ENCODE results near the gene CRHR2.

CRHR2 gene

GRCh38 chr7:30679664-30680063 lies 2.6 kb downstream of the CRHR2 start:
- DNase-seq, result no peak
- no peak for ATAC-seq

GRCh38 chr7:30678805-30679204 lies 3.5 kb downstream of the CRHR2 start:
- no peak for ATAC-seq
- DNase-seq, result no peak

- DNase-seq (no peak), ATAC-seq (no peak)
Measured at GRCh38 chr7:30674876-30675275, 7.4 kb downstream of the CRHR2 start.

GRCh38 chr7:30674420-30674819 lies 7.8 kb downstream of the CRHR2 start:
- ATAC-seq (no peak), DNase-seq (no peak)

GRCh38 chr7:30671793-30672465 lies 10.3 kb downstream of the CRHR2 start:
- peak; percentile 19 for DNase-seq
- no peak for ATAC-seq

GRCh38 chr7:30668102-30668501 lies 14.2 kb downstream of the CRHR2 start:
- ATAC-seq (no peak), DNase-seq (no peak)

- DNase-seq (no peak), ATAC-seq (no peak)
Measured at GRCh38 chr7:30667172-30667571, 15.1 kb downstream of the CRHR2 start.

- DNase-seq (no peak), ATAC-seq (no peak)
Measured at GRCh38 chr7:30665449-30665848, 16.8 kb downstream of the CRHR2 start.

- ATAC-seq, result no peak
- DNase-seq, result no peak
Measured at GRCh38 chr7:30665043-30665442, 17.2 kb downstream of the CRHR2 start.

GRCh38 chr7:30664184-30664885 lies 17.9 kb downstream of the CRHR2 start:
- DNase-seq (no peak), ATAC-seq (no peak)

- ATAC-seq (no peak), DNase-seq (no peak)
Measured at GRCh38 chr7:30663414-30663813, 18.8 kb downstream of the CRHR2 start.

- DNase-seq, result no peak
Measured at GRCh38 chr7:30662431-30662939, 19.8 kb downstream of the CRHR2 start.

GRCh38 chr7:30661926-30662325 lies 20.3 kb downstream of the CRHR2 start:
- DNase-seq (no peak), ATAC-seq (no peak)

More at GRCh38 chr7:30662431-30662939, 19.8 kb downstream of the CRHR2 start:
- no peak for ATAC-seq

GRCh38 chr7:30660331-30661255 lies 21.7 kb downstream of the CRHR2 start:
- ATAC-seq (no peak), DNase-seq (no peak)

GRCh38 chr7:30659312-30659711 lies 22.9 kb downstream of the CRHR2 start:
- ATAC-seq, result no peak
- no peak for DNase-seq

GRCh38 chr7:30658479-30659074 lies 23.7 kb downstream of the CRHR2 start:
- DNase-seq (no peak), ATAC-seq (no peak)

- DNase-seq, result no peak
- ATAC-seq, result no peak
Measured at GRCh38 chr7:30657131-30657530, 25.1 kb downstream of the CRHR2 start.

- DNase-seq, result no peak
- no peak for ATAC-seq
Measured at GRCh38 chr7:30656006-30656957, 26.0 kb downstream of the CRHR2 start.

- ATAC-seq (no peak), DNase-seq (no peak)
Measured at GRCh38 chr7:30655096-30655970, 26.9 kb downstream of the CRHR2 start.

Measured in stimulated activated naive CD8-positive, alpha-beta T cell treated with anti-CD3 and anti-CD28 coated beads, Interleukin-15, Interleukin-2, amounts not matched to agents 100 U/mL and 50 U/mL, for 24 hours (primary cell).